Lower leg skin (tissue), 4 donors: Measurements from ENCODE around the gene SERPINA9. TPM values are rescaled to one million over a fixed set of nuclear protein-coding genes. Genes with fewer than 3 reads are reported as not detected.

Source experiments
- DNase-seq, 2 donors: peaks; one replicate each; pipeline ENCODE4 v3.0.0-alpha.2; 2019; ENCODE audit warnings: low spot score in 2 of 2
- H3K4me3 ChIP-seq: fragments of 200-600 bp; sonication (generic); 2 replicates; pipeline ENCODE4 v1.5.1; 2017; ENCODE audit warnings: mild to moderate bottlenecking, low read depth; ENCODE audit not compliant: poor library complexity, severe bottlenecking
- POLR2A ChIP-seq, 2 donors: fragments of 450-650 bp; IDR thresholded peaks; one replicate each; pipeline ENCODE4 v1.6.1; 2016 to 2017; ENCODE audit warnings: antibody characterized with exemption in 2 of 2, mild to moderate bottlenecking in 1 of 2, moderate library complexity in 1 of 2
- WGBS, 2 donors: methylation state at CpG; one replicate each; pipeline ENCODE4 v1.1.5; 2018; 5-methylcytosine and 5-hydroxymethylcytosine counted together
- intact Hi-C: fragments of 100-400 bp; cut with DNase I; formaldehyde crosslinking; loops from one replicate; pipeline ENCODE4 v1.15.0; 2023; ENCODE audit warnings: low total_unique reads
- total RNA-seq, 4 donors: library from RNA; depleted of rRNA; stranded (reverse); fragments of >200 nt; gene quantifications; one replicate each; pipeline ENCODE4 v1.1.0, GENCODE V29; 2016
- TF ChIP-seq, protein P1 (sequence below), 3 donors: fragments of 450-650 bp; IDR thresholded peaks; one replicate each; pipeline ENCODE4 v1.5.1; 2016; ENCODE audit warnings: antibody characterized with exemption in 3 of 3, mild to moderate bottlenecking in 3 of 3, moderate library complexity in 2 of 3

SERPINA9 gene
- total RNA-seq, 4 donors from 2014 or later, result 0.42 to 3.7 (median 1.5) TPM

DNA sequence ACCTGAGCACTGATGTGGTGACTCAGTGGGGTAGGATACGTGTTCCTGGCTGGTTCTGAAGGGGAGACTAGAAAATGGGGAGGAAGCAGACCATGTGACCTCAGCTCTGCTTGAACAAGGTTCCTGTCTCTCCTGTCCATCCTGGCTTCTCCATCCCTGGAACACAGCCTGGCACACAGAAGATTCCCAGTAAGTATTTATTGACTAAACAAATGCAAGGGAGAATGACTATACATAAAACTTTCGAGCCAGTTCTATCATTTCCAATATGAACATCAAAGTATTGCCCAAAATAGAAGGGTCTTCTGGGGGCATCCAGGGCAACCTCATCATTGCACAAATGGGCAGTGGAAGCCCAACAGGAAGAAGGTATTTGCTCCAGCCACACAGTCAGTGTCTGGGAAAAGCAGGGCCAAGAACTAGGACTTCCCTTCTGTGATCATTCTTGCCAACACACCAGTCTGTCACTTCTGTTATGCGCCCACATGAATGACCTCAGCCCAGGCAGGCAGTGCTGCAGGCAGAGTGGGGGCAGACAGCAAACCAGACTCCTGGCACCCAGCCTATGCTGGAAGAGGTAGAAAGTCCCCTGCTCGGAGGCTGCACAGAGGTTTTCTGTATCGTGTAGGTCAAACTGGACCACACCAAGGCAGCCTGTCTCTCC is 5.6 kb upstream of the SERPINA9 start:
- H3K4me3 ChIP-seq, result no peak overlapping the region
- intact Hi-C loops, result no loop called here
- 64 to 67% methylated on average over 5 of the region's 5 CpGs for WGBS, 2 donors
- TF ChIP-seq POLR2A (IDR thresholded peaks at IDR 0.05), result no peak
- TF ChIP-seq, protein P1, sequence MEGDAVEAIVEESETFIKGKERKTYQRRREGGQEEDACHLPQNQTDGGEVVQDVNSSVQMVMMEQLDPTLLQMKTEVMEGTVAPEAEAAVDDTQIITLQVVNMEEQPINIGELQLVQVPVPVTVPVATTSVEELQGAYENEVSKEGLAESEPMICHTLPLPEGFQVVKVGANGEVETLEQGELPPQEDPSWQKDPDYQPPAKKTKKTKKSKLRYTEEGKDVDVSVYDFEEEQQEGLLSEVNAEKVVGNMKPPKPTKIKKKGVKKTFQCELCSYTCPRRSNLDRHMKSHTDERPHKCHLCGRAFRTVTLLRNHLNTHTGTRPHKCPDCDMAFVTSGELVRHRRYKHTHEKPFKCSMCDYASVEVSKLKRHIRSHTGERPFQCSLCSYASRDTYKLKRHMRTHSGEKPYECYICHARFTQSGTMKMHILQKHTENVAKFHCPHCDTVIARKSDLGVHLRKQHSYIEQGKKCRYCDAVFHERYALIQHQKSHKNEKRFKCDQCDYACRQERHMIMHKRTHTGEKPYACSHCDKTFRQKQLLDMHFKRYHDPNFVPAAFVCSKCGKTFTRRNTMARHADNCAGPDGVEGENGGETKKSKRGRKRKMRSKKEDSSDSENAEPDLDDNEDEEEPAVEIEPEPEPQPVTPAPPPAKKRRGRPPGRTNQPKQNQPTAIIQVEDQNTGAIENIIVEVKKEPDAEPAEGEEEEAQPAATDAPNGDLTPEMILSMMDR (IDR thresholded peaks at IDR 0.05), result no peak
- no peak for DNase-seq

DNA sequence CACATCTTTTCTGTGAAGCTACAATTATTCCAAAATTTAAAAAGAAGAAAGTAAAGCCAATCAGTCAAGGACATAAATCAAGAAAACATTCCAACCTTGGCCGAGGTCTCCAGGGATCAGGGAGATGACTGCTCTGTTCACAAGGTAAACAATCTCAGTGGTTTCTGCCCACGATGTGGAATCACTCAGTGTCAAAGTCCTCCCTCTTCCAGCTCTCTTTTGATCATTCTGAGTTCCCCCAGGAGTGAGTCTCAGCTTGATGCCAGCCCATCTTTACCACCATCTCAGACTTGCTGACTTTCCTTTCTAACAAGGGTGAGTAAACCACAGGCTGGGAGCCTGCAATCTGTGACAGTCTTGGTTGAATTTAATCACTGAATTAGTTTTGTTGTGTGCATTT is 4.8 kb upstream of the SERPINA9 start:
- WGBS, 2 donors, result 34 to 54% methylated on average over 2 of the region's 2 CpGs
- TF ChIP-seq, protein P1 (IDR thresholded peaks at IDR 0.05), result no peak
- no peak for TF ChIP-seq POLR2A (IDR thresholded peaks at IDR 0.05)
- intact Hi-C loops, result no loop called here
- no peak overlapping the region for H3K4me3 ChIP-seq
- DNase-seq, result no peak

DNA sequence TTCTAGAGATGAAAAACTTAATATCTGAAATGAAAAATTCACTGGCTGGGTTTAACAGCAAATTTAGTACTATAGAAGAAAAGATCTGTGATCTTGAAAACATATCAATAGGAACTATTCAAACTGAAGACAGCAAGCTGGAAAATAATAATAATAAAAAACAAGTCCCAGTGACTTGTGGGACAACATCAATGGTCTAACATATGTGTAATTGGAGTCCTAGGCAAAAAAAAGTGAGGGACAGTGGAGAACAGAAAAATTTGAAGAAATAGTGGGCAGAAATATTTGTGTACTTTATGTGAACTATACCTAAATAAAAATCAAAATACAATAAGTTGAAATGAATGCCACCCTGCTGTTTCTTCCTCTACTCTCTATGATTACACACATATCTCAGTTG is 2.4 kb upstream of the SERPINA9 start:
- no peak for TF ChIP-seq POLR2A (IDR thresholded peaks at IDR 0.05)
- TF ChIP-seq, protein P1 (IDR thresholded peaks at IDR 0.05), result no peak
- DNase-seq, result no peak
- H3K4me3 ChIP-seq, result no peak overlapping the region
- intact Hi-C loops, result no loop called here

DNA sequence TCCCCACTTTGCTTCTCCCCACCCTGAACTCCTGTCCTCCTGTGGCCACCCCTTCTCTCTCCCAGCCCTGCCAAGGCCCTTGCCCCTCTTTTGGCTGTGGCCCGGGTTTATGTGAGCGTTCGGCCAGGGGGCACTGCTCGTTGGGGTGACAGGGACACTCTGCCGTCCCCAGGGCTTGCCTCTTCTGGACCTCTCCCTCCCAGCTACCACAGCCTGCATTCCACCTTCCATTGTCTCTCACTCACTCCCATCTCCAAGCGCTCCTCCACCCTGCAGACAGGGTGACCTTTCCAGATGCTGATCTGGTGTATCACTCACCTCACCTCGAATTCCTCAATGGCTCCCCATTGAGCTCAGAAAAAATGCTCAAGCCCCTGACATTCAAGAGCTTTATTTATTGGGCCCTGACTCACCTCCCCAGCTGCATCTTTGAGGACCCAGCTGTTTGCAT is 1.4 kb downstream of the SERPINA9 start:
- WGBS, 2 donors, result 84 to 88% methylated on average over 7 of the region's 7 CpGs
- no peak for TF ChIP-seq POLR2A (IDR thresholded peaks at IDR 0.05)
- TF ChIP-seq, protein P1 (IDR thresholded peaks at IDR 0.05), result no peak
- H3K4me3 ChIP-seq, result no peak overlapping the region
- peak in 1 of 2 donors; percentile 52 for DNase-seq
- intact Hi-C loops, result no loop called here

DNA sequence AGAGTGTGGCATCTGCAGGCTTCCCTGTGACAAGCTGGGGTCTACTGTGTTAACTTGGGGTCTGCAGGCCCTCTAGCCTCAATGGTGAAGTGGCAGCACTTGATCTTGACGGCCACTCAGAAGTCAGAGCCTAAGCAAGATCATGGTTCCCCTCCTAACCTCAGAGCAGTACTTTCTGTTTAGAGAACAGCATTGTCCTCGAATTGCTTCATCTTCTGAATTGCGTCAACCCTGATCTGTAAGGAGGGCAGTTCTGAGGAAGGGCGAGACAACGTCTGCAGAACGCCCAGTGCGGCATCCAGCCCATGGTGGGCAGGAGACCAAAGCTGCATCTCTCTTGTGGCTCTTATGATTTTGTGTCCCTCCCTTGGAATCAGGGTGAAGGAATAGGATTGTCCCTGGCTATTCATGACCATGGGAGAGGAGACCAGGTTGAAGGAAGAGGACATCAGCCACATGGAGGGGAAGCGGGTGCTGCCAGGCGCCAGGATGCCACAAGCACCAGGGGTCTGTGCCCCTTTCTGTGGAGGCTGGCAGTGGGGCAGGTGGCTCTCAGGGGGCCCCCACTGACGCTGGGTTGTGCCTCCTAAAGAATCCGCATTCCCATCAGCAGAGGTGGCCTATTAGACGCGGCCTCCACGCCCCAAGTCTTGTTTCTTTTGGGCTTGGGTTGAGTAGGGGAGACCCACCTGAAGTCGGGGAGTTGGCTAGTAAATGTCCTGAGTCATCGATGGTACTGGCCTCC is 2.2 kb downstream of the SERPINA9 start:
- peak in 1 of 2 donors; percentile 31 for DNase-seq
- TF ChIP-seq POLR2A (IDR thresholded peaks at IDR 0.05), result no peak
- TF ChIP-seq, protein P1 (IDR thresholded peaks at IDR 0.05), result no peak
- H3K4me3 ChIP-seq, result no peak overlapping the region
- WGBS, 2 donors, result 85 to 88% methylated on average over 16 of the region's 16 CpGs
- intact Hi-C loops, result no loop called here
